ENCODE measurements around the gene CHTF18. TPM values are rescaled to one million over a fixed set of nuclear protein-coding genes. Genes with fewer than 3 reads are reported as not detected.
"Not testable (repeated sequence)": the region's sequence is repeated elsewhere in the genome, so short reads cannot be mapped to it uniquely, and the experiment has no call there.

Gene CHTF18
- total RNA-seq, 2 donors from 2014 or later = 74.5 to 97.8 TPM

DNA sequence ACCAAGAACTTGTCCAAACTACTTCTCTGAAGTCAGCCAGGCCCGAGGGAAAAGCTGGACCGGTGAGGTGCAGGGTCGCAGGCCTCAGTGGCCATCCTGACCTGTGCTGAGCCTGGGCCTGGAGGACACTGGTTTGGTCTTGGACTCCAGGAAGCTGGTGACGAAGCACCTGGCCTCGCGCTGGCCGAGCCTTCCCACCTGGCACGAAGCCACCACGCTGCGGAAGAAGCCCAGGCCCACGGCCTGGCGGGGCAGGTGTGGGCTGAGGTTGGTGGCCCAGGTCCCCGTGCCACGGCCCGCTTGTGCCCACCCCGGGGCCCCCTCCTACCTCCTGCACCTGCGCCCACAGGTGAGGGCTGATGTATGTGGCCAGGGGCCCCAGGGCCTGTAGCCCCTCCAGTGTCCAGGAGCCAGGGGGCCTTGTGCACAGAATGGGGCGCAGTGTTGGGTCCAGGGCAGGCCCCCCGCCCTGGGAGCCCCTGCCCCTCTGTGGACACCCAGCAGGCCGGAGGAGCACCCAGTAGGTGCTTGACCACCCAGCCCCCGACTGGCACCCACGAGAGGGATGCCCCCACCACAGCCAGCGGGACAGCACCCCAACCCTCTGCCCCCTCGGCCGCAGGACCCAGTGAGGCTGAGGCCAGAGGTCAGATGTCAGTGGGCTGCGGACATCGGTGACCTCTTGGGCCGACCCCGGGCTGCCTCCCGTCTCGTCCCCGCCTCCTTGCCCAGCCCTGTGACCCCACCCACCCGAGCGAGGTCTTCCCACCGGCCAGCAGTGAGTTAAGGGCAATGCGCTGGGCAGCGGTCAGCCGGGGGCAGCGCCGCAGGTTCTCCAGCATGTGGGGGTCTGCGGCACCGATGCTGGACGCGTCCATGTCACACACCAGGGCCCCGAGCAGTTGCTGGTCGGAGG lies 14.1 kb upstream of the CHTF18 start:
- Mint-ChIP-seq H3K27ac (no peak overlapping the region), H3K4me3 (no peak overlapping the region), H3K27me3 (ENCODE audit: low read depth) (no peaks in the 10 kb centered on the region), H3K4me1 (ENCODE audit: low read depth) (no peaks in the 10 kb centered on the region), H3K36me3 (ENCODE audit: insufficient read depth in 2 of 2) (no peaks in the 10 kb centered on the region), H3K9me3 (no peaks in the 10 kb centered on the region)
- DNase-seq (no peak), ATAC-seq (replicated peaks in 1 of 2) (no peak)

DNA sequence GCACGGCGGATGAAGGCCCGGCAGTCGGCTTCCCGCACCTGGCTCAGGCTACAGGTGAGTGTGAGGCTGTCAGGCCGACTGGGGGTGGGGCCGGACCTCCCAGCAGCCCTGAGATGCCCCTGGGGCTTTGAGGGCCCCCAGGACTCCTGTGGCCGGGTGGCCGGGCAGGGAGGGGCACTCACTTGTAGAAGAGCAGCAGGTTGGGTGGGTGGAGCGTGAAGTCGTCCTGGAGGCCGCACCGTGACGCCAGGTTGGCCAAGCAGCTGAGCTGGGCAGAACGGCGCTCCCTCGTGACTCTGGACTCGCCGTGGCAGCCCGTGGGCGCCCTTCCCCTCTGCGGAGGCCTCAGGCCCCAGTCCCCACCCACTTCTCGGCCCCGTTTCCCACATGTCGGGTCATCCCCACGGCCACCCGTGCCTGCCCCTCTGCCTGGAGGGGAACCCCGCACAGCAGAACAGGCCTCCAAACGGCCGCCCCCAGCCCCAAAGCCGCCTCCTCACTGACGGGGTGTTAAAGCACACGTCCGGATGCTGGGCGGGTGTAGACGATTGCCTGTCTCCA lies 13.1 kb upstream of the CHTF18 start:
- H3K9me3 Mint-ChIP-seq = no peaks in the 10 kb centered on the region
- no peak for ATAC-seq (replicated peaks in 1 of 2)
- no peaks in the 10 kb centered on the region for H3K27me3 Mint-ChIP-seq (ENCODE audit: low read depth)
- no peak overlapping the region for H3K27ac Mint-ChIP-seq
- no peaks in the 10 kb centered on the region for H3K4me1 Mint-ChIP-seq (ENCODE audit: low read depth)
- H3K4me3 Mint-ChIP-seq = no peak overlapping the region
- no peaks in the 10 kb centered on the region for H3K36me3 Mint-ChIP-seq (ENCODE audit: insufficient read depth in 2 of 2)
- no peak for DNase-seq

DNA sequence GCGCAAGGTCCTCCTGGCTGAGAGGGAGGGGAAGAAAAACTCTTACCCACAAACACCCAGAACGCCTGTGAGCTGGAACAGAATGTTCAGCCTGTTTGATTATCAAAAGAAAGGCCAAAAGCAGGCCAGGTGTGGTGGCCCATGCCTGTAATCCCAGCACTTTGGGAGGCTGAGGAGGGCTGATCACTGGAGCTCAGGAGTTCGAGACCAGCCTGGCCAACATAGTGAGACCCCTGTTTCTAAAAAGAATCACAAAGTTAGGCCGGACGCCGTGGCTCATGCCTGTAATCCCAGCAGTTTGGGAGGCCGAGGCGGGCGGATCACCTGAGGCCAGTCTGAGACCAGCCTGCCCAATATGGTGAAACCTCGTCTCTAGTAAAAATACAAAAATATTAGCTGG lies 12.1 kb upstream of the CHTF18 start:
- DNase-seq; H3K4me3 Mint-ChIP-seq; H3K4me1 Mint-ChIP-seq (ENCODE audit: low read depth); H3K27ac Mint-ChIP-seq; ATAC-seq (replicated peaks in 1 of 2); H3K36me3 Mint-ChIP-seq (ENCODE audit: insufficient read depth in 2 of 2); H3K9me3 Mint-ChIP-seq; H3K27me3 Mint-ChIP-seq (ENCODE audit: low read depth): not testable (repeated sequence)

DNA sequence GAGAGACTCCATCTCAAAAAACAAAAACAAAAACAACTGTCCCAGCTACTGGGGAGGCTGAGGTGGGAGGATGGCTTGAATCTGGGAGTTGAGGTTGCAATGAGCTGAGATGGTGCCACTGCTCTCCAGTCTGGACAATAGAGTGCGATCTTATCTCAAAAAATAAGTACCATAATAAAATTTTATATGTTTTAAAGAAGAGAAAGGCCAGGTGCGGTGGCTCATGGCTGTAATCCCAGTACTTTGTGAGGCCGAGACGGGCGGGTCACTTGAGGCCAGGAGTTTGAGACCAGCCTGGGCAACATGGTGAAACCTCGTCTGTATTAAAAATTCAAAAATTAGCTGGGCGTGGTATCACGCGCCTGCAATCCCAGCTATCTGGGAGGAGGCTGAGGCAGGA lies 11.6 kb upstream of the CHTF18 start:
- Mint-ChIP-seq H3K36me3 (ENCODE audit: insufficient read depth in 2 of 2) (no peaks in the 10 kb centered on the region), H3K4me3 (no peak overlapping the region), H3K27me3 (ENCODE audit: low read depth) (no peaks in the 10 kb centered on the region), H3K9me3 (no peaks in the 10 kb centered on the region), H3K27ac (no peak overlapping the region), H3K4me1 (ENCODE audit: low read depth) (no peaks in the 10 kb centered on the region)
- DNase-seq (no peak), ATAC-seq (replicated peaks in 1 of 2) (no peak)

DNA sequence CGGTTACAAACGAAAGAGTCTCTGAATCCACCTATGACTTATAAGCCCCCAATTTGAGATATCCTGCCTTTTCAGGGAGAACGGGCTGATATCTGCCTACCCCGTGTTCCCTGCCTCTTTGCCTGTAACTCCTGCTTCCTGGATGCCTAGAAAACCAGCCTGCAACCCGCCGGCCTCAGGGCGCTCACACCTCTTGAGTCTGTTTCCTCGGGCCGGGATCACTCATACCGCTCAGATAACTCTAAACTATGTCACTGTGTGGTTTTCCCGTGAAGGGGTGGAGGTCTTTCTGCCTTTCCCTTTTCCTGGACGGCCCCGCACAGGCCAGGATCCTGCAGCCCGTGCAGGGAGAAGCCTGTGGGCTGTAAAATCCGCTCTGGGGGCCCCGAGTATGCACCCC lies 10.6 kb upstream of the CHTF18 start:
- Mint-ChIP-seq H3K9me3 (no peaks in the 10 kb centered on the region), H3K4me1 (ENCODE audit: low read depth) (no peaks in the 10 kb centered on the region), H3K27me3 (ENCODE audit: low read depth) (no peaks in the 10 kb centered on the region), H3K27ac (no peak overlapping the region), H3K36me3 (ENCODE audit: insufficient read depth in 2 of 2) (no peaks in the 10 kb centered on the region), H3K4me3 (no peak overlapping the region)
- DNase-seq (no peak), ATAC-seq (replicated peaks in 1 of 2) (no peak)

DNA sequence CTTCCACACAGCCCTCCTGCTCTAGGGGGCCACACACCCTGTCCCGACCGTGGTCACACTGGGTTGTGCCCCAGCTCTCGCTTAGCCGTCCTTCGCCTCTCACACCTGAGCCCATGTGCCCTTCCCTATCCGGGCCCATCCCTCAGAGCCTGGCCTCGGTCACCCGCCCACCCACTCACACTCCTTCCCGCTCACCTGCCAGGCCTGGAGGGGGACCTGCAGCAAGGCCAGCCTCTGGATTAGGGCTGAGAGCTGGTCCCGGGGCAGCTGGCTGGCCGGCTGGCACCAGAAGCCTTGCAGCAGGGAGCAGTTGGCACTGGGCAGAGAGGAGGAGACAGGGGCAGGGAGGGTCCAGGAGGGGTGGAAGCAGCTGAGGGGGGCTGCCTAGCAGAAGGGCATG lies 10.0 kb upstream of the CHTF18 start:
- no peak for DNase-seq
- no peaks in the 10 kb centered on the region for H3K9me3 Mint-ChIP-seq
- H3K27ac Mint-ChIP-seq = no peak overlapping the region
- no peak overlapping the region for H3K4me3 Mint-ChIP-seq
- H3K4me1 Mint-ChIP-seq (ENCODE audit: low read depth) = no peaks in the 10 kb centered on the region
- no peak for ATAC-seq (replicated peaks in 1 of 2)
- no peaks in the 10 kb centered on the region for H3K27me3 Mint-ChIP-seq (ENCODE audit: low read depth)
- H3K36me3 Mint-ChIP-seq (ENCODE audit: insufficient read depth in 2 of 2) = no peaks in the 10 kb centered on the region

DNA sequence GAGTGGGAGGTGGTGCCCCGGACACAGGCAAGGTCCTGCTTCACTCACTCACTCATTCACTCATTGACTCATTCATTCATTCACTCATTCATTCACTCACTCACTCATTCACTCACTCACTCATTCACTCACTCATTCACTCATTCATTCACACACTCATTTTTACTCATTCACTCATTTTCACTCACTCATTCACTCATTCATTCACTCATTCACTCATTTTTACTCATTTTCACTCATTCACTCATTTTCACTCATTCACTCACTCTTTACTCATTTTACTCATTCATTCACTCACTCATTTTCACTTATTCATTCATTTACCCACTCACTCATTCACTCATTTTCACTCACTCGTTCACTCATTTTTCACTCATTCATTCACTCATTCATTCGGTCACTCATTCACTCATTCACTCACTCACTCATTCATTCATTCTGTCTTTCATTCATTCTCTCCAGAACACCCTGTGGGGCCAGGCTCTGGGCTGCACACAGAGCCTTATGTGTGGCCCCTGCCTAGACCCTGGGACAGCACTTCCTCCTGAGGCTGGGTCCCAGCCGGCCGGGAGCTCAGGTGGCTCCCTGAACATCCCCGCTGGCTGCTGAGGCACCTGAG lies 9.4 kb upstream of the CHTF18 start:
- ATAC-seq (replicated peaks in 1 of 2) (no peak), DNase-seq (no peak)
- Mint-ChIP-seq H3K4me1 (ENCODE audit: low read depth) (no peaks in the 10 kb centered on the region), H3K27ac (no peak overlapping the region), H3K9me3 (no peaks in the 10 kb centered on the region), H3K27me3 (ENCODE audit: low read depth) (no peaks in the 10 kb centered on the region), H3K36me3 (ENCODE audit: insufficient read depth in 2 of 2) (no peaks in the 10 kb centered on the region), H3K4me3 (no peak overlapping the region)

DNA sequence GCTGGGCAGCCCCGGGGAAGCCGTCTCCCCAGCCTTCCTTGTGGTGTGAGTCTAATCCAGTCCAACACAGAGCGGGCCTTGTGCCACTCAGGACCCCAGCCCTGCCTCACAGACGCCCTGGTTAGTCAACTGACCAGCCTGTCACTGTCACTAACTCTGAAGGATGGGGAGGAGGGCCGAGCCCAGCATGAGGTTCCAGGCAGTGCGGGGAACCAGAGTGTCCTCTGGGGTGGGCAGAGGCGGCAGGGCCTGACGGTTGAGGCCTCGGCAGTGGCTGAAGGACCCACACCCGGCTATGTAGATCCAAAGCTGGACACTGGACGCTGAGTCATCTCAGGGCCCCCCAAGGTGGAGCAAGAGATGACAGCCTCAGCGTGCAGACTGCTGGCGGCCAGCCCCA lies 8.9 kb upstream of the CHTF18 start:
- no peak overlapping the region for H3K27ac Mint-ChIP-seq
- no peaks in the 10 kb centered on the region for H3K9me3 Mint-ChIP-seq
- DNase-seq (no peak), ATAC-seq (replicated peaks in 1 of 2) (no peak)
- H3K27me3 Mint-ChIP-seq (ENCODE audit: low read depth) = no peaks in the 10 kb centered on the region
- no peak overlapping the region for H3K4me3 Mint-ChIP-seq
- no peaks in the 10 kb centered on the region for H3K36me3 Mint-ChIP-seq (ENCODE audit: insufficient read depth in 2 of 2)
- H3K4me1 Mint-ChIP-seq (ENCODE audit: low read depth) = no peaks in the 10 kb centered on the region

DNA sequence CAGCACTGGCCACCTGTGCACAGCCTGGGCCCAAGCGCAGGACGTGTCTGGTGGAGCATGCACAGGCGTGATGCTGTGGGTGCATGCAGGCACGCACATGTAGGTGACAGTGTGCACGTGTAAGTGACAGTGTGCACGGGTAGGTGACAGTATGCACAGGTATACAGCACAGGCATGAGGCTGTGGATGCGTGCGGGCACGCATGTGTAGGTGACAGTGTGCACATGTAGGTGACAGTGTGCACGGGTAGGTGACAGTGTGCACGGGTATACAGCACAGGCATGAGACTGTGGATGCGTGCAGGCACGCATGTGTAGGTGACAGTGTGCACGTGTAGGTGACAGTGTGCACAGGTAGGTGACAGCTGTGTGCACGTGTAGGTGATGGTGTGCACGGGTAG lies 8.1 kb upstream of the CHTF18 start:
- Mint-ChIP-seq H3K4me3 (no peak overlapping the region), H3K27ac (no peak overlapping the region), H3K36me3 (ENCODE audit: insufficient read depth in 2 of 2) (no peaks in the 10 kb centered on the region), H3K9me3 (no peaks in the 10 kb centered on the region), H3K4me1 (ENCODE audit: low read depth) (peaks cover 6% of the 10 kb centered on the region), H3K27me3 (ENCODE audit: low read depth) (no peaks in the 10 kb centered on the region)
- ATAC-seq (replicated peaks in 1 of 2) = no peak
- DNase-seq = no peak

DNA sequence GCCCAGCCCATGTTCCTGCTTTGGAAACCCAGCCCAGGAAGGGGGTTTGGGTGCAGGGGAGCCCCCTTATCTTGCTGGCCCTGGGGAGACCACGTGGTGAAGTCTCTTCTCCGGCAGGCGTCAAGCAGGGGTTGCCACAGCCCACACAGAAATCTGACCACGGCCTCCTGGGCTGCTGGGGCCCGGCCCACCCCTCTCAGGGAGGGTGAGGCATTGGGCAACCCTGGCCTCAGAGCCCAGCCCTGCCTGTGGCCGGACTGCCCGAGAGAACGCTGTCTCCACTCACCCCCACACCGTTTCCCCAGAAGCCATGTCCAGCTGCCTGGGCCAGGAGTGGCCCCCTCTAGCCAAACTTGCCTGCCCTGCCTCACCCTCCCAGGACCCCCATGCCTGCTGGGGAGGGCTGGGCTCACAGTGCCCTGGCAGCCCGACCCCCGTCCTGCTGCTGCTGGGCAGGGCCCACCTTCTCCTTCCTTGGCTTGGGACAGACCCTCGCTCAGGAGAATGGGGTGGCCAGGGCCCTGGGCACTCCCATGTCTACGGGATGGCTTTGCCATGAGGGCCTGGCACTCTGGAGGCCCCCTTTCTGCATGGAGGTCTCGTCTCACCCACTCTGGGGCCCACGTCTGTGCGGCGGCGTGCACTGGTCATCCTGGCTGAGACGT lies 6.9 kb upstream of the CHTF18 start:
- no peak overlapping the region for H3K27ac Mint-ChIP-seq
- ATAC-seq (replicated peaks in 1 of 2) = no peak
- DNase-seq = no peak
- no peaks in the 10 kb centered on the region for H3K36me3 Mint-ChIP-seq (ENCODE audit: insufficient read depth in 2 of 2)
- H3K27me3 Mint-ChIP-seq (ENCODE audit: low read depth) = no peaks in the 10 kb centered on the region
- H3K9me3 Mint-ChIP-seq = no peaks in the 10 kb centered on the region
- H3K4me1 Mint-ChIP-seq (ENCODE audit: low read depth) = peaks cover 9% of the 10 kb centered on the region
- no peak overlapping the region for H3K4me3 Mint-ChIP-seq

DNA sequence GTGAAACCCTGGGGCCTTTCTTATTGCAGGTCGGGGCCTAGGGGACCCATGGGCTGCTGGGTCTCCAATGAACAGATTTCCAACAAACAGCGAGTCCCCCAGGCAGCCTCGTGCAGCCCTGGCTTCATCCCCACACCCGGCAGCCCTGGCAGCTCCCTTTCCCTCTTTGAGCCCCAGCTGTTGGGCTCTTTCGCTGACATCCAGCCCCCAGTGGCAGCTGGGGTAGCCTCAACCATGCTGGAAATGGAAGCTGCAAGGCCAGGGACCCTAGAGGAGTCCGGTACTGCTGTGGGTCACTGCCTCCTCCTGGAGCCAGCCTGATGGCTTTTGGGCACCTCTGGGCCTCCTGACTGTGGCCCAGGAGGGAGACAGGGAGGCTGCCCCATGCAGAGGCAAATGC lies 6.2 kb upstream of the CHTF18 start:
- H3K4me3 Mint-ChIP-seq = no peak overlapping the region
- H3K4me1 Mint-ChIP-seq (ENCODE audit: low read depth) = peaks cover 15% of the 10 kb centered on the region
- H3K36me3 Mint-ChIP-seq (ENCODE audit: insufficient read depth in 2 of 2) = no peaks in the 10 kb centered on the region
- H3K9me3 Mint-ChIP-seq = no peaks in the 10 kb centered on the region
- ATAC-seq (replicated peaks in 1 of 2) = no peak
- H3K27me3 Mint-ChIP-seq (ENCODE audit: low read depth) = no peaks in the 10 kb centered on the region
- no peak for DNase-seq
- no peak overlapping the region for H3K27ac Mint-ChIP-seq

DNA sequence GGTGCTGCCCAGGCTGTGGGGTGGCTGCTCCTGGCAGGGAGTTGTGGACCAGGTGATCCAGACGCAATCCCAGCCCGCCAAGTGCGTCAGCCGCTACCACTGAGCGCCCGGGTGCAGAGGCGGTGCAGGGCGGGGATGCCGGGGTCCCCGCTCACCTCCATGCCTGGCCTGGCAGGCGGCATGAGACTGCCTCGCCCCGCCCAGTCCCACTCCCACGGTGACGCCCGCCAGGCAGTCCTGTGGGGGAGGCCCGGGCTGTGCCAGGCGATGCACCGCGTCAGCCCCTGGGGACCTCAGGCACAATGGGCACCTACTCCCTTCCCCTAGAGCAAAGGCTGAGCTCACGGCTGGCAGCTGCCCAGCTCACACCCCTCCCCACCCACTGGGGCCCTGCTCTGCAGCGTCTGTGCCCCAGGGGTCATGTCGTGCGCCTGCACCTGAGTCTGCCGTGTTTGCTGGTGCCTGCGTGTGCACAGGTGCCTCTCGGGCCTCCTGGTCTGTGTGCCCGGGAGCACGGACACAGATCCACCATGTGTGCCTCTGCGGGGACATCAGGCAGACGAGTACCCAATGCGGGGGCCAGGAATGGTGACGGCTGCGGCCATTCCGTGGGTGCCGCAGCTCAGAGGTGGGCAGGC lies 5.5 kb upstream of the CHTF18 start:
- Mint-ChIP-seq H3K4me1 (ENCODE audit: low read depth) (peaks cover 16% of the 10 kb centered on the region), H3K27ac (no peak overlapping the region), H3K27me3 (ENCODE audit: low read depth) (no peaks in the 10 kb centered on the region), H3K9me3 (no peaks in the 10 kb centered on the region), H3K36me3 (ENCODE audit: insufficient read depth in 2 of 2) (no peaks in the 10 kb centered on the region), H3K4me3 (no peak overlapping the region)
- ATAC-seq (replicated peaks in 1 of 2) = no peak
- no peak for DNase-seq

Data from activated T-cell treated with anti-CD3 and anti-CD28 coated beads, Interleukin-2, amount 50 U/mL, for 72 hours (primary cell).